ENCODE data around the gene PTPRR.

PTPRR gene

DNA sequence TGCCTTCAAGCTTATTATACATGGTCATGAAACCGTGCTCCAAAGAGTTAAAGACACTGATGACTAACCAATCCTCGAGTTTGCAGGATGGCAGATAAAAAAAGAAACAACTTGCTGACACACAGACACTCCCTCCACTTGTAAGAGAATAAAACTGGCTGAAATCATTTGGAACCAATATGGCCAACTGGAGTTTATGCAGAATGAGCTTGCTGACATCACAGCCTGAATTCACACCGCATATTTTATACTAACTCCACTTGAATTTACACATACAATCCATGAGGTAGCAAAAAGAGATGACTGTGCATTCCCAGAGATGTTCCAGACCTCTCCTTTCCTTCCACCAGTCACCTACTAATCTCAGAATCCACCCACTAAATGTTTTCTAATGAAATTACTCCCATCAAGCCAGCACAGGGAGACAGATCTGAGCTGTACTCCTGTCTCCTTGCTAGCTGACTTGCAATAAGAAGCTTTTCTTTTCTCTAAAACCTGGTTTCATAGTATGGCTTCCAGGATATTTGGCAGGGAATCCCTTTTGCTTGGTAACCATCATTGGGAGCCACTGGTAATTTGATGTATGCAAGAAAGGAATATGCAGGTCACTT lies 15.8 kb upstream of the PTPRR start:
- Histone ChIP-seq H3K36me3 (ENCODE audit: control insufficient read depth, insufficient read depth, low read length) (no peaks in the 10 kb centered on the region), H3K9me3 (ENCODE audit: control insufficient read depth, insufficient read depth, low read length) (no peaks in the 10 kb centered on the region), H3K9ac (ENCODE audit: low read depth, low read length) (no peak overlapping the region), H3K4me1 (ENCODE audit: control insufficient read depth, insufficient read depth, low read length) (no peaks in the 10 kb centered on the region), H3K4me3 (ENCODE audit: low read depth, low read length) (no peak overlapping the region), H3K27me3 (ENCODE audit: control insufficient read depth, insufficient read depth, low read length) (peaks cover 2% of the 10 kb centered on the region)

DNA sequence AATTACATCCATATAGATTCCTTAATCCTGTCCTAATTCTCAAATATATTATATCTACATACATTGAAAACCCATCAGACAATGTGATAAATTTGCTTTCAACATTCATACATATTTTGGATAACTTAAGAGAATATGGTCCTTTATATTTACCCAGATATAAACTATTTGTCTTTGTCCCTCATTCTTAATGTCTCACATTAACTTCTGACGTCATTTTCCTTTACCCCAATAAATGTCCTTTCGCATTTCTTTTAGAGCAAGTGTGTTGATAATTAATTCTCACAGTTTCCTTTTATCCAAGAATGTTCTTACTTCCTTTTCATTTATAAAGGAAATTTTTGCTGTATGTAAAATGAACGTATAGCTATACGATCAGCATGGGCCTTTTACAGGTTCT lies 12.6 kb upstream of the PTPRR start:
- Histone ChIP-seq H3K27me3 (ENCODE audit: control insufficient read depth, insufficient read depth, low read length) (no peaks in the 10 kb centered on the region), H3K9me3 (ENCODE audit: control insufficient read depth, insufficient read depth, low read length) (no peaks in the 10 kb centered on the region), H3K4me1 (ENCODE audit: control insufficient read depth, insufficient read depth, low read length) (no peaks in the 10 kb centered on the region), H3K4me3 (ENCODE audit: low read depth, low read length) (no peak overlapping the region), H3K36me3 (ENCODE audit: control insufficient read depth, insufficient read depth, low read length) (no peaks in the 10 kb centered on the region), H3K9ac (ENCODE audit: low read depth, low read length) (no peak overlapping the region)

DNA sequence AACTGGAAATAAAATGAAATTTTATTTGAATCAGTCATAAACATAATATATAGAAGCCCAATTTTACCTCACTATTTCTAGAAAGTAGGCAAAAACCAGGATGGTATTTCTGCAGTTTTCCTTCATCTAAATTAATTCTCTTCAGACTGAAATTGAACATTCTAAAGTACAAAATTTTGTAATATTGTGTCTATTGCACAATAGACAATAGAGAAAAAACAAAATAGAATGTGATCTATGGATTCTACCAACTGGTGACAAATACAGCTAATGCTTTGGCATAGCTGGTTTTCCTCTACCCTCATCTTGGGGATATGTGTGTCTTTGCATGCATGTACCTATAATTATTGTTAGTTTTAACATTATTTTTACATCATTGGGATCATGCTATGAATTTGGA lies 8.5 kb upstream of the PTPRR start:
- no peaks in the 10 kb centered on the region for H3K36me3 ChIP-seq (ENCODE audit: control insufficient read depth, insufficient read depth, low read length)
- no peaks in the 10 kb centered on the region for H3K27me3 ChIP-seq (ENCODE audit: control insufficient read depth, insufficient read depth, low read length)
- no peaks in the 10 kb centered on the region for H3K4me1 ChIP-seq (ENCODE audit: control insufficient read depth, insufficient read depth, low read length)
- H3K9ac ChIP-seq (ENCODE audit: low read depth, low read length) = no peak overlapping the region
- no peaks in the 10 kb centered on the region for H3K9me3 ChIP-seq (ENCODE audit: control insufficient read depth, insufficient read depth, low read length)
- no peak overlapping the region for H3K4me3 ChIP-seq (ENCODE audit: low read depth, low read length)

DNA sequence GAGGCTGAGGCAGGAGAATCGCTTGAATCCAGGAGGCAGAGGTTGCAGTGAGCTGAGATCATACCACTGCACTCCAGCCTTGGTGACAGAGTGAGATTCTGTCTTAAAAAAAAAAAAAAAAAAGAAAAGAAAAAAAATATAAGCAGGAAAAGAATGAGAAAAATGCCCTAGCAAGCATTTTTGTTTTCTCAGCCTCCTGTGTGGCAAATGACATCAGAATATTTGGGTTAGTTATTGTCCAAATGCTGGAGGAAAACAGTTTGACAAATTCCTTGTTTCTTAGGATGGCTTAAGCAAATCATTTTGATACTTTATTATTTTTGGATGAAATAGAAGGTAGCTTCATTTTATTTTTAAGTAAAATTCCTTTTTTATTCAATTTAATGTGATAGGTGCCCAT lies 7.5 kb upstream of the PTPRR start:
- H3K36me3 ChIP-seq (ENCODE audit: control insufficient read depth, insufficient read depth, low read length) = no peaks in the 10 kb centered on the region
- no peaks in the 10 kb centered on the region for H3K9me3 ChIP-seq (ENCODE audit: control insufficient read depth, insufficient read depth, low read length)
- H3K27me3 ChIP-seq (ENCODE audit: control insufficient read depth, insufficient read depth, low read length) = no peaks in the 10 kb centered on the region
- H3K4me1 ChIP-seq (ENCODE audit: control insufficient read depth, insufficient read depth, low read length) = no peaks in the 10 kb centered on the region
- no peak overlapping the region for H3K4me3 ChIP-seq (ENCODE audit: low read depth, low read length)
- no peak overlapping the region for H3K9ac ChIP-seq (ENCODE audit: low read depth, low read length)

DNA sequence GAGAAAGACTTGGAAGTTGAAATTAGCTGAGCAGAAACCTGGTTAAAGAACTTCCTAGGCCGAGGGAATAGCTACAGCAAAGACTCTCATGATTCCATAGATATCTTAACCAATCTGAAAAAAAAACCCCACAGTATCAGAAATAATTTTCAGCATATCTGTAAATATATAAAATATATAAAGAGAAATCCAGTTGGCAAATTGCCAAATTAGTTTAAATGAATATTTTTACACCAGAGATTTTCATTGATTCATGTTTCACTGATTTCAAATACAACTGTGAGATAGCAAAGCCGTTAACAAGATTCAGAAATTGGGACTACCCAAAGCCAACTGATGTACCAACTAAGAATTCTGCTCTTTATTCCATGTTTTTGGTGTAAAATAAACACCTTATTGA lies 6.8 kb upstream of the PTPRR start:
- Histone ChIP-seq H3K36me3 (ENCODE audit: control insufficient read depth, insufficient read depth, low read length) (no peaks in the 10 kb centered on the region), H3K9me3 (ENCODE audit: control insufficient read depth, insufficient read depth, low read length) (no peaks in the 10 kb centered on the region), H3K4me1 (ENCODE audit: control insufficient read depth, insufficient read depth, low read length) (no peaks in the 10 kb centered on the region), H3K9ac (ENCODE audit: low read depth, low read length) (no peak overlapping the region), H3K27me3 (ENCODE audit: control insufficient read depth, insufficient read depth, low read length) (no peaks in the 10 kb centered on the region), H3K4me3 (ENCODE audit: low read depth, low read length) (no peak overlapping the region)

DNA sequence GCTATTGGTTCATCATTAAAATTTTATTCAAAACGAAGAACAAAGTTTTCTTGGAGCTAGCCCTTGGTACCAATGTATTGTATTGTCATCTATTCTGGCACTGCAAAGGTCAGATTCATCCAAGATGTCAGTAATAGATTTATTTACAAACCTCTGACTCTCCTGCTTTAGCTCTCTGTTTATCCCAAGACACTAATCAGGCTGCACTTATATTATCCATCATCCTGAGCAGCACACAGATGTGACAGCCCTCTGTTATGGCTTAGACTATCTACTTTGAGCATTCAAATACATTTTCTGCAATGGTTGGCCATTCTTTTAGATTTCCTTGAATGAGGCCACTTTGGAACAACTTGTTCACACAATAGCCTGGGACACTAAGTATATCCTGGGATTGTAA lies 5.0 kb upstream of the PTPRR start:
- Histone ChIP-seq H3K36me3 (ENCODE audit: control insufficient read depth, insufficient read depth, low read length) (no peaks in the 10 kb centered on the region), H3K27me3 (ENCODE audit: control insufficient read depth, insufficient read depth, low read length) (peaks cover 12% of the 10 kb centered on the region), H3K4me3 (ENCODE audit: low read depth, low read length) (no peak overlapping the region), H3K9ac (ENCODE audit: low read depth, low read length) (no peak overlapping the region), H3K4me1 (ENCODE audit: control insufficient read depth, insufficient read depth, low read length) (peaks cover 2% of the 10 kb centered on the region), H3K9me3 (ENCODE audit: control insufficient read depth, insufficient read depth, low read length) (no peaks in the 10 kb centered on the region)

DNA sequence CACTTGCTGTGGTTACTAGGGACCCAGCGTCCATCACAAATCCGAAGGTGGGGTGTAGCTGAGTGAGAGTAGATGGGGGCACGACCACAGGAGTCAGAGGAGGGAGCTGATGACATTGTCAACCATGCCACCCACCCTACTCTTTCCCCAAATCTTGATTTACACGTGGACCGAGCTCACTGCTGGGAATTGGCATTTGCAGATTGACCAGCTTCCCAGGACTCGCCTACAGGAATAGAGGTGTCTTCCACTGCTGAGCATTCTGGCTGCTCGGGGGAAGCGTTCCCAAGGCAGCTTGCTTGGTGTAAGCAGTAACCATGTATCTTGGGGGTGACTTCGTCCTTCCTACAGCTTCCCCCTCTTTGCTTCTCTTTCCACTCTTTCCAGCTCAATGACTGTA lies 353 bp upstream of the PTPRR start:
- Histone ChIP-seq H3K9ac (ENCODE audit: low read depth, low read length) (no peak overlapping the region), H3K4me3 (ENCODE audit: low read depth, low read length) (peak overlapping the region; percentile 65), H3K4me1 (ENCODE audit: control insufficient read depth, insufficient read depth, low read length) (peaks cover 2% of the 10 kb centered on the region)

DNA sequence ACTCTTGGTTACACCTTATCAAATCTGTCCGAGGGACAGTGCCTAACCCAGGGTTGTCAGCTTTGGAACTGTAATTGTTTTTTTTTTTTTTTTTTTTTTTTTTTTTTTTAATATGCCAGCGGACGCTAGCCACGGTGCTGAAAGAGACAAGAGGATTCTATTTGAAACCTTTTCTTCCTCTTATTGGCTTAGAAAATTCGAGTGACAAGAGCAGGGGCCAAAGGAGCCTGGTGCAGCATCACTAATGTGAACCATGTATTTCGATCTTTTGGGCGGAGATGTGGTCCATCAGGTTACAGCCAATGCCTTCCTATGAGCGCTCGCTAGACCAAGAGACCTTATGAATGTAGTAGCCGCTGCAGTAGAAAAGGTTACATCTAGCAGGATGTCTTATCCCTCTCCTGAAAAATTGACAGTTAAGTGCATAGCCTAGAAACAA lies 922 bp downstream of the PTPRR start:
- peaks cover 19% of the 10 kb centered on the region for H3K27me3 ChIP-seq (ENCODE audit: control insufficient read depth, insufficient read depth, low read length)
- peak overlapping the region; percentile 63 for H3K4me3 ChIP-seq (ENCODE audit: low read depth, low read length)
- no peaks in the 10 kb centered on the region for H3K9me3 ChIP-seq (ENCODE audit: control insufficient read depth, insufficient read depth, low read length)
- no peak overlapping the region for H3K9ac ChIP-seq (ENCODE audit: low read depth, low read length)
- peaks cover 2% of the 10 kb centered on the region for H3K4me1 ChIP-seq (ENCODE audit: control insufficient read depth, insufficient read depth, low read length)
- H3K36me3 ChIP-seq (ENCODE audit: control insufficient read depth, insufficient read depth, low read length) = no peaks in the 10 kb centered on the region

More for the DNA sequence above, 353 bp upstream of the PTPRR start:
- no peaks in the 10 kb centered on the region for H3K36me3 ChIP-seq (ENCODE audit: control insufficient read depth, insufficient read depth, low read length)
- no peaks in the 10 kb centered on the region for H3K9me3 ChIP-seq (ENCODE audit: control insufficient read depth, insufficient read depth, low read length)
- peaks cover 19% of the 10 kb centered on the region for H3K27me3 ChIP-seq (ENCODE audit: control insufficient read depth, insufficient read depth, low read length)

DNA sequence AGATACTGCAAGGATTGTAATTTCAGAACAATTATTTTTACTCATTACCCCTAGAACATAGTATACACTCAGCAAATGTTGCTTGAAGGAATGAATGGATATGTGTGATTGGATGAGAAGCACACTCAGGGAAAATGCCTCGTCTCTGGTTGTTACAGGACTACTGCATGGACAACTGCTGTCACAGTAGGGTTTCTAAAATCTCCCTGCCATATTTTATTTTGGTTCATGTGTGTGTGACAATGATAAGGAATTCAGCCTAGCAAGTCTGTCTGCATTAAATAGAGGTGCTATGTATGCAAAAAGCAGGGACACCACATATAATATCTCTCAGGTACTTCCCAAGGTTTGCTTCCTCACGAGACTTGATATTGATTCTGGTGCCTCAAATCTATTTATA lies 1.4 kb downstream of the PTPRR start:
- H3K27me3 ChIP-seq (ENCODE audit: control insufficient read depth, insufficient read depth, low read length) = peaks cover 19% of the 10 kb centered on the region
- H3K36me3 ChIP-seq (ENCODE audit: control insufficient read depth, insufficient read depth, low read length) = no peaks in the 10 kb centered on the region
- no peaks in the 10 kb centered on the region for H3K9me3 ChIP-seq (ENCODE audit: control insufficient read depth, insufficient read depth, low read length)
- peaks cover 2% of the 10 kb centered on the region for H3K4me1 ChIP-seq (ENCODE audit: control insufficient read depth, insufficient read depth, low read length)
- no peak overlapping the region for H3K9ac ChIP-seq (ENCODE audit: low read depth, low read length)
- H3K4me3 ChIP-seq (ENCODE audit: low read depth, low read length) = no peak overlapping the region

DNA sequence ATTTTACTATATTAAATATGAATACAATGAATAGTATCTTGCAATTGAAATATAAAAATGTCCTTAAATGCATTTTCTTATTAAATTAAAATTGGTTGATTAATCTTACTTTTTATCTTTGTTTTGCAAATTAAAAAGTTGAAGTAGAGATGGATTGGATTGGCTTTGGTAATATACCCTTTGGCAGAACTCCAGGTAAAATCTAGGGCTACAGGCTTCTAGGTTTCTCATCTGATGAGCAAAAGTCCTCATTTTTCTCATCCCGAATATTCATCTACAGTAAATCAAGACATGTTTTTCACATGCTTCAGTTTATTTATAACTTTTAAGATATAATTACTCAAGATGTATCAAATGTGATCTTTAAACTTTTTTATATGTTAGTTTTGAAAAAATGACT lies 2.2 kb downstream of the PTPRR start:
- H3K4me1 ChIP-seq (ENCODE audit: control insufficient read depth, insufficient read depth, low read length) = peaks cover 2% of the 10 kb centered on the region
- peaks cover 19% of the 10 kb centered on the region for H3K27me3 ChIP-seq (ENCODE audit: control insufficient read depth, insufficient read depth, low read length)
- no peak overlapping the region for H3K4me3 ChIP-seq (ENCODE audit: low read depth, low read length)
- H3K9ac ChIP-seq (ENCODE audit: low read depth, low read length) = no peak overlapping the region
- no peaks in the 10 kb centered on the region for H3K36me3 ChIP-seq (ENCODE audit: control insufficient read depth, insufficient read depth, low read length)
- no peaks in the 10 kb centered on the region for H3K9me3 ChIP-seq (ENCODE audit: control insufficient read depth, insufficient read depth, low read length)

DNA sequence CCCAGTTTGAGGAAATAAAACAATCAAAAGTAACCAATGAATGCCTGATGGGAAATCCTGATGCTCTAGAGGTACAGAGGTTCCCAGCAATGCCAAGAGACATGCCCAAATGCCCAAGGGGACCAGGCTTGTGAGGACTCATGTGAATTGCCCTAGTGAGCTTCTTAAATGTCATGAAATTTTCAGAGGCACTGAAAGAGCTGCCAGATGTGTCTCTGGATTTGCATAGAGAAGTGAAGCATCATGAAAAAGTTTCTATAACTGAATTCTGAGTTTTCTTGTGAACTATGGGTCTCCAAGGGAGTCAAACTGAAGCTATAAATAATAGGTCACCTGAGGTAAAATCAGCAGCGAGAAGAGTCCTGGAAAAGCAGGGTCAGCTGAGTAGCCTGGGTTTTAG lies 9.9 kb downstream of the PTPRR start:
- no peaks in the 10 kb centered on the region for H3K9me3 ChIP-seq (ENCODE audit: control insufficient read depth, insufficient read depth, low read length)
- no peak overlapping the region for H3K9ac ChIP-seq (ENCODE audit: low read depth, low read length)
- no peaks in the 10 kb centered on the region for H3K36me3 ChIP-seq (ENCODE audit: control insufficient read depth, insufficient read depth, low read length)
- no peaks in the 10 kb centered on the region for H3K27me3 ChIP-seq (ENCODE audit: control insufficient read depth, insufficient read depth, low read length)
- no peak overlapping the region for H3K4me3 ChIP-seq (ENCODE audit: low read depth, low read length)
- H3K4me1 ChIP-seq (ENCODE audit: control insufficient read depth, insufficient read depth, low read length) = no peaks in the 10 kb centered on the region

DNA sequence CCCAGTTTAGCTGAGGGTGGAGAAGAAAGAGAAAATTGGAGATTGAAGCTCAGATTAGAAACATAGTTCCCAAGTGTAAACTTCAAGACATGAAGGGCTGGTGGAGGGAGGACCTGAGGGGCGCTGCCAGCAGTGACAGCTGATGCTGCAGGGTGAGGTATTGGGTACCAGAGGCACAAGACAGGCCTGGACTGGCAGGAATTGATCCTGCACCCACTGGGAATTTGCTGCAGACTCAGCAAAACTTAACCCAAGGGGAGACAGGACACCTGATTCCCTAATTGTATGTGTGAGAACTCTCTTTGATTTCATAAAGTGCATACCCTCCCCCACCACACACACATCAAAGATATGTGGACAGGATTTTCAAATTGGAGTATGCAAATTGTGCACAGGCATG lies 11.6 kb downstream of the PTPRR start:
- no peaks in the 10 kb centered on the region for H3K36me3 ChIP-seq (ENCODE audit: control insufficient read depth, insufficient read depth, low read length)
- H3K9ac ChIP-seq (ENCODE audit: low read depth, low read length) = no peak overlapping the region
- H3K4me1 ChIP-seq (ENCODE audit: control insufficient read depth, insufficient read depth, low read length) = no peaks in the 10 kb centered on the region
- no peak overlapping the region for H3K4me3 ChIP-seq (ENCODE audit: low read depth, low read length)
- H3K27me3 ChIP-seq (ENCODE audit: control insufficient read depth, insufficient read depth, low read length) = no peaks in the 10 kb centered on the region
- H3K9me3 ChIP-seq (ENCODE audit: control insufficient read depth, insufficient read depth, low read length) = no peaks in the 10 kb centered on the region

Measured in iPS-15b (cell line).